A172 (cell line): Measurements from ENCODE around the gene RPAP2. TPM values are rescaled to one million over a fixed set of nuclear protein-coding genes. Genes with fewer than 3 reads are reported as not detected.

Experiments used
- DNase-seq: peaks from one replicate; pipeline ENCODE4 v3.0.0-alpha.2; 2015; ENCODE audit warnings: low spot score
- total RNA-seq: library from RNA; depleted of rRNA; stranded (reverse); fragments of >200 nt; shearing (Covaris generic); gene quantifications from 2 replicates; pipeline ENCODE4 v1.2.3, GENCODE V29; 2014; rRNA removed

The RPAP2 gene
- total RNA-seq, 1 experiment from 2014 or later: 19.1 TPM

DNA sequence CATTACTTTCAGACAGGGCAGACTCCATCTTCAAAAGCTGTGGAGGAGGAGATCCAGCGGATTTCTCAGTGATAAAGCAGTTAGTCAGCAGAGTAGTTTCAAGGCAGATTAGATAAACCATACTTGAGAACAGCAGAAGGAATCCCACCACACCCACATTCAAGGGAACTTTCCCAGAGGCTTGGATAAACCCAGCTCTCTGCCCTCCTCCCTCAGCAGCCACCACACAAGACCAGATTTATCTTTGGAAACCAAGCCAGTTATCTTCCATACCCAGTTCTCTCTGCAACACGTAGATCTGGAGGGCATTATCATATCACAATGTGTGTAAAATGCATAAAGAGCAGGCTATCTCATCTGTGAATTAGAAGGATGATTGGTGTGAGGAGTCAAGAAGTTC, 147.7 kb downstream of the RPAP2 start:
- peak; percentile 49 for DNase-seq

DNA sequence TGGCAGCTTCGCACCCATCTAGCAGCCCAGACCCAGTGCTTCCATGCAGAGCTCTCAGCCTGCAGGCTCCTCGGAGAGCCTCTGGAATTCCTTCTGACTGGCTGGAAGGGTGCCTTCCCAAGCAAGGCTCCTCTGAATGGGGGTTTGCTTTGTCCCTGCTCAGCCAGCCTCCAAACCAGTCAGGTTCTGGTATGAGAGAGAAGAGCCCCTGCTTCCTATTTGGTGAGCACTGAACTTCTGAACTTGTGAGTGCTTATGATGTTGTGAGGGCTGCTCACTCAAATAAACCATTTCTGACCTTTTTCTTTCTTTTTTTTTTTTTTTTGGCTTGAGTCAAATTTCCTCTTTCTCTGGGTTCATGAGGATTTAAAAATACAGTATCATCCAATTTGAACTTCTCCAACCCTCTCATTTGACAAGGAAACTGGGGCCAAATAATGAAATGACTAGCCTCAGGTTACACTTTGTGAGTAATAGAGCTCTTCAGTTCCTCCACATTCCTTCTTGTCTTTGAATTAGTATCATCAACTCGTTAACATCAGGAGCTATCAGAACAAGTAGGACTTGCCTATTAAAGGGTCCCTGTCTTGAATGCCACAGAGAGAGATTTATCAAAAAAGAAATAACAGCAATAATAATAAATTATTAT, 148.3 kb downstream of the RPAP2 start:
- no peak for DNase-seq

GRCh38 chr1:92447976-92448375, 149.1 kb downstream of the RPAP2 start:
- no peak for DNase-seq

Other genes with a start within 250 kb of the RPAP2 start
- gene SETSIP, start 223.6 kb upstream of the RPAP2 start, total RNA-seq: 1.00 TPM in 1 of 2 replicates, not detected in the other
- gene BTBD8, start 218.7 kb upstream of the RPAP2 start, total RNA-seq: 2.4 and 3.4 TPM in 2 replicates
- gene C1orf146, start 81.1 kb upstream of the RPAP2 start, total RNA-seq: not detected in 2 replicates
- gene GLMN, start 72 bp upstream of the RPAP2 start, total RNA-seq: 11.0 and 11.9 TPM in 2 replicates
- 0.38 and 0.60 TPM in 2 replicates for gene GFI1, start 187.9 kb downstream of the RPAP2 start, total RNA-seq